Cardiac muscle cell (in vitro differentiated cells and primary cell): ENCODE data around the gene ANKH. TPM values are rescaled to one million over a fixed set of nuclear protein-coding genes. Genes with fewer than 3 reads are reported as not detected.

Source experiments
- DNase-seq, 2 donors: peaks; one replicate each; pipeline versions ENCODE4 v3.0.0 to v3.0.0-alpha.2; 2010 to 2017; ENCODE audit warnings: low read depth in 1 of 2, low spot score in 1 of 2
- H3K27ac ChIP-seq: fragments of 200-600 bp; sonication (generic); 2 replicates; pipeline ENCODE4 v1.5.1; 2016
- H3K27me3 ChIP-seq: fragments of 200-600 bp; sonication (generic); 2 replicates; pipeline ENCODE4 v1.6.0; 2016; ENCODE audit warnings: control low read depth
- H3K36me3 ChIP-seq: fragments of 200-600 bp; sonication (generic); 2 replicates; pipeline ENCODE4 v1.5.1; 2016; ENCODE audit warnings: control low read depth
- H3K4me1 ChIP-seq: fragments of 200-600 bp; sonication (generic); 2 replicates; pipeline ENCODE4 v1.8.1; 2017; ENCODE audit warnings: low read depth, mild to moderate bottlenecking, mixed run types
- H3K4me3 ChIP-seq: fragments of 200-600 bp; sonication (generic); 2 replicates; pipeline ENCODE4 v1.5.1; 2016; ENCODE audit warnings: mild to moderate bottlenecking
- H3K9me3 ChIP-seq: fragments of 200-600 bp; sonication (generic); 2 replicates; pipeline ENCODE4 v1.5.1; 2017; ENCODE audit warnings: low read depth, mild to moderate bottlenecking, control low read depth
- CTCF ChIP-seq: IDR thresholded peaks from 2 replicates; pipeline ENCODE4 v1.5.1; 2012; ENCODE audit warnings: low read depth, mild to moderate bottlenecking, low read length
- polyA plus RNA-seq: library from polyadenylated mRNA; unstranded; fragments of >200 nt; fragmentation: Nextera tagmentation; extraction: Ambion mirVana; gene quantifications from 2 replicates; pipeline ENCODE4 v1.2.1, GENCODE V29; 2016
- total RNA-seq: library from RNA; depleted of rRNA; stranded (reverse); fragments of >200 nt; gene quantifications from 2 replicates; pipeline ENCODE4 v1.2.3, GENCODE V29; 2016

Gene ANKH
- total and polyA plus RNA-seq, 2 experiments from 2014 or later = 26.6 to 48.1 TPM

- DNase-seq = no peak
- Histone ChIP-seq H3K36me3 (peaks cover 3% of the 10 kb centered on the region), H3K4me1 (no peaks in the 10 kb centered on the region), H3K9me3 (no peaks in the 10 kb centered on the region), H3K4me3 (no peak overlapping the region), H3K27ac (no peak overlapping the region), H3K27me3 (no peaks in the 10 kb centered on the region)
- TF ChIP-seq CTCF = no peak
These were observed 119.0 kb downstream of the ANKH start for GRCh38 chr5:14752497-14753071.

GRCh38 chr5:14750712-14751111 lies 120.9 kb downstream of the ANKH start:
- no peak overlapping the region for H3K4me3 ChIP-seq
- H3K4me1 ChIP-seq = no peaks in the 10 kb centered on the region
- no peak for DNase-seq
- peaks cover 3% of the 10 kb centered on the region for H3K36me3 ChIP-seq
- H3K27me3 ChIP-seq = no peaks in the 10 kb centered on the region
- H3K27ac ChIP-seq = no peak overlapping the region
- no peak for TF ChIP-seq CTCF
- no peaks in the 10 kb centered on the region for H3K9me3 ChIP-seq

GRCh38 chr5:14749579-14750101 lies 121.9 kb downstream of the ANKH start:
- H3K4me1 ChIP-seq = no peaks in the 10 kb centered on the region
- no peak for TF ChIP-seq CTCF
- no peak overlapping the region for H3K27ac ChIP-seq
- peaks cover 3% of the 10 kb centered on the region for H3K36me3 ChIP-seq
- no peak for DNase-seq
- no peaks in the 10 kb centered on the region for H3K9me3 ChIP-seq
- no peak overlapping the region for H3K4me3 ChIP-seq
- H3K27me3 ChIP-seq = no peaks in the 10 kb centered on the region

- no peak overlapping the region for H3K4me3 ChIP-seq
These were observed 123.2 kb downstream of the ANKH start for GRCh38 chr5:14748180-14748900.

GRCh38 chr5:14745753-14746152 lies 125.8 kb downstream of the ANKH start:
- Histone ChIP-seq H3K27ac (no peak overlapping the region), H3K36me3 (peaks cover 3% of the 10 kb centered on the region), H3K9me3 (no peaks in the 10 kb centered on the region), H3K4me3 (no peak overlapping the region), H3K27me3 (no peaks in the 10 kb centered on the region), H3K4me1 (no peaks in the 10 kb centered on the region)
- no peak for TF ChIP-seq CTCF
- no peak for DNase-seq

More at GRCh38 chr5:14748180-14748900, 123.2 kb downstream of the ANKH start:
- Histone ChIP-seq H3K27ac (no peak overlapping the region), H3K36me3 (peaks cover 3% of the 10 kb centered on the region), H3K4me1 (no peaks in the 10 kb centered on the region), H3K27me3 (no peaks in the 10 kb centered on the region), H3K9me3 (no peaks in the 10 kb centered on the region)
- TF ChIP-seq CTCF = no peak
- no peak for DNase-seq
